K562 (cell line): ENCODE data around the gene OR2AT4. TPM values are rescaled to one million over a fixed set of nuclear protein-coding genes. Genes with fewer than 3 reads are reported as not detected.

Experiments used
- ATAC-seq: fragments of 200-7000 bp; cut with Tn5 transposase; 3 replicates; pipeline ENCODE4 v1.9.1; 2020; ENCODE audit warnings: moderate library complexity
- BruUV-seq: library from RNA; stranded (reverse); fragments of 400-500 nt; replicated peaks from 2 replicates; lab custom pipeline; 2021; lab: Mats Ljungman, UMichigan
- CTCF ChIA-PET: fragments of 300-600 bp; formaldehyde crosslinking; extraction: SDS; loops from one replicate; lab custom pipeline; 2021; ENCODE audit warnings: low intra/inter-chr PET ratio; lab: Yijun Ruan, JAX
- POLR2A ChIA-PET: fragments of 300-600, 350-650 bp; sonication (Branson Sonifier 250); formaldehyde crosslinking; extraction: SDS; loops from one replicate; lab custom pipeline; 2021; ENCODE audit warnings: antibody characterized with exemption, inconsistent platforms; lab: Yijun Ruan, JAX
- DNase-seq, 4 experiments: peaks; one replicate each; pipeline versions ENCODE4 v3.0.0 to v3.0.0-alpha.2; 2011 to 2018; ENCODE audit warnings: low spot score in 3 of 4, mixed read lengths in 3 of 4; ENCODE audit errors: extremely low read depth in 1 of 4
- FAIRE-seq: peaks from 2 replicates; lab custom pipeline; 2011; peaks lifted over from hg19 to GRCh38; lab: Jason Lieb, UNC
- H2AFZ ChIP-seq: 2 replicates; pipeline ENCODE4 v1.6.0; 2011; ENCODE audit warnings: low read depth, low read length, control low read depth, inconsistent platforms
- H3K27ac ChIP-seq: fragments of 200-600 bp; 3 replicates; pipeline ENCODE4 v1.8.0; 2011; ENCODE audit warnings: low read depth, mild to moderate bottlenecking, control low read depth, inconsistent platforms, low read length, moderate library complexity, mixed read lengths; ENCODE audit errors: extremely low read depth
- H3K27me3 ChIP-seq, 2 experiments: fragments of 300-600 bp in 1 of 2; 2 replicates in 1 of 2; 3 replicates in 1 of 2; pipeline versions ENCODE4 v1.6.0 to v1.8.0; 2011; ENCODE audit warnings: inconsistent platforms in 2 of 2, low read length in 2 of 2, mild to moderate bottlenecking in 1 of 2, mixed read lengths in 1 of 2, moderate library complexity in 1 of 2; ENCODE audit not compliant: control insufficient read depth in 2 of 2, insufficient read depth in 2 of 2
- H3K36me3 ChIP-seq: fragments of 300-600 bp; 3 replicates; pipeline ENCODE4 v1.8.0; 2011; ENCODE audit warnings: mild to moderate bottlenecking, low read length, inconsistent platforms; ENCODE audit not compliant: control insufficient read depth, insufficient read depth
- H3K4me1 ChIP-seq, 2 experiments: fragments of 200-600 bp in 1 of 2; replicated peaks in 1 of 2; 2 replicates in 1 of 2; 3 replicates in 1 of 2; pipeline versions ENCODE4 v1.5.1 to v1.8.0; 2011; ENCODE audit warnings: inconsistent platforms in 2 of 2, low read length in 2 of 2, mild to moderate bottlenecking in 1 of 2, mixed read lengths in 1 of 2, moderate library complexity in 1 of 2; ENCODE audit not compliant: control insufficient read depth in 2 of 2, insufficient read depth in 2 of 2
- H3K4me2 ChIP-seq: 2 replicates; pipeline ENCODE4 v1.6.1; 2011; ENCODE audit warnings: low read length, control low read depth, inconsistent platforms, mixed read lengths; ENCODE audit not compliant: insufficient read depth
- H3K4me3 ChIP-seq: fragments of 200-600 bp; sonication (generic), shearing (Covaris generic); 2 replicates; pipeline ENCODE4 v1.5.1; 2016; ENCODE audit warnings: control low read depth, inconsistent platforms
- H3K79me2 ChIP-seq: fragments of 200-600 bp; 3 replicates; pipeline ENCODE4 v1.8.0; 2011; ENCODE audit warnings: low read length, inconsistent platforms; ENCODE audit not compliant: control insufficient read depth, insufficient read depth
- H3K9ac ChIP-seq, 2 experiments: 2 replicates each; pipeline versions ENCODE4 v1.6.0 to v1.6.1; 2011; ENCODE audit warnings: low read depth in 2 of 2, low read length in 2 of 2, control low read depth in 1 of 2, inconsistent platforms in 1 of 2, mild to moderate bottlenecking in 1 of 2, mixed read lengths in 1 of 2; ENCODE audit not compliant: insufficient read depth in 1 of 2
- H3K9me1 ChIP-seq: one replicate; pipeline ENCODE4 v1.6.0; 2011; ENCODE audit warnings: inconsistent platforms, mild to moderate bottlenecking, low read length, moderate library complexity; ENCODE audit not compliant: control insufficient read depth, insufficient read depth
- H3K9me3 ChIP-seq: replicated peaks from 2 replicates; pipeline ENCODE4 v1.5.1; 2011; ENCODE audit warnings: low read depth, low read length, inconsistent platforms; ENCODE audit not compliant: control insufficient read depth, insufficient read depth
- H4K20me1 ChIP-seq: replicated peaks from 2 replicates; pipeline ENCODE4 v1.6.1; 2011; ENCODE audit warnings: low read length, inconsistent platforms, mixed read lengths; ENCODE audit not compliant: control insufficient read depth, insufficient read depth
- ATF1 ChIP-seq, 2 experiments: fragments of 450-650 bp in 1 of 2; IDR thresholded peaks; 2 replicates each; pipeline ENCODE4 v1.6.1; 2016; ENCODE audit warnings: missing compliant biosample characterization in 1 of 2, missing genetic modification characterization in 1 of 2
- ATF7 ChIP-seq: fragments of 450-650 bp; IDR thresholded peaks from 2 replicates; pipeline ENCODE4 v1.7.1; 2014; ENCODE audit warnings: mild to moderate bottlenecking, moderate library complexity
- C11orf30 ChIP-seq: fragments of 450-650 bp; IDR thresholded peaks from 2 replicates; pipeline ENCODE4 v1.6.1; 2016; ENCODE audit warnings: low read depth, mild to moderate bottlenecking
- CBFA2T3 ChIP-seq: fragments of 450-650 bp; IDR thresholded peaks from 2 replicates; pipeline ENCODE4 v1.6.1; 2017
- CXXC5 ChIP-seq: fragments of 250-450 bp; sonication (Bioruptor Pico); IDR thresholded peaks from 2 replicates; pipeline ENCODE4 v1.8.0; 2022; ENCODE audit warnings: inconsistent platforms, mild to moderate bottlenecking, moderate library complexity
- NFATC3 ChIP-seq: fragments of 450-650 bp; IDR thresholded peaks from 2 replicates; pipeline ENCODE4 v1.6.1; 2017; ENCODE audit warnings: mild to moderate bottlenecking
- PTRF ChIP-seq: fragments of 450-650 bp; IDR thresholded peaks from 2 replicates; pipeline ENCODE4 v1.6.1; 2016; ENCODE audit warnings: mild to moderate bottlenecking, missing genetic modification characterization, missing compliant biosample characterization
- SMAD1 ChIP-seq: fragments of 150-350 bp; IDR thresholded peaks from 2 replicates; pipeline ENCODE4 v1.6.1; 2014; ENCODE audit warnings: low read length, low read depth; ENCODE audit not compliant: partially characterized antibody
- TAL1 ChIP-seq: fragments of 450-650 bp; IDR thresholded peaks from 2 replicates; pipeline ENCODE4 v1.6.1; 2016; ENCODE audit warnings: mild to moderate bottlenecking
- TCFL5 ChIP-seq: fragments of 250-450 bp; sonication (Bioruptor Pico); conservative IDR thresholded peaks from 2 replicates; pipeline ENCODE4 v1.6.1; 2021; ENCODE audit warnings: mild to moderate bottlenecking, moderate library complexity, matching md5 sums
- TEAD1 ChIP-seq, 2 experiments: fragments of 450-650 bp in 1 of 2; sonication (generic) in 1 of 2; formaldehyde crosslinking; IDR thresholded peaks; 2 replicates each; pipeline versions ENCODE4 v1.4.0 to v1.8.0; 2020 to 2022; ENCODE audit warnings: mild to moderate bottlenecking in 2 of 2, missing genetic modification reagents in 1 of 2
- TFAM ChIP-seq: fragments of 250-450 bp; sonication (Bioruptor Pico); conservative IDR thresholded peaks from 2 replicates; pipeline ENCODE4 v1.5.0; 2021; ENCODE audit warnings: mild to moderate bottlenecking, moderate library complexity
- TFAP4 ChIP-seq: sonication (generic); formaldehyde crosslinking; IDR thresholded peaks from 2 replicates; pipeline ENCODE4 v1.8.0; 2022; ENCODE audit warnings: missing genetic modification reagents, mild to moderate bottlenecking, moderate library complexity, borderline replicate concordance
- WHSC1 ChIP-seq: IDR thresholded peaks from one replicate; pipeline ENCODE4 v1.6.1; 2012; ENCODE audit warnings: low read length, control low read depth, inconsistent platforms
- ZNF316 ChIP-seq: fragments of 450-650 bp; IDR thresholded peaks from 2 replicates; pipeline ENCODE4 v1.6.1; 2016
- ZNF324 ChIP-seq: fragments of 250-450 bp; sonication (Bioruptor Pico); IDR thresholded peaks from 2 replicates; pipeline ENCODE4 v1.4.0; 2020; ENCODE audit warnings: mild to moderate bottlenecking
- ZNF512 ChIP-seq: IDR thresholded peaks from 2 replicates; pipeline ENCODE4 v1.6.1; 2016; ENCODE audit warnings: missing genetic modification characterization, missing compliant biosample characterization
- WGBS: fragments of 100-300 bp; shearing (Covaris generic); methylation state at CpG from one replicate; pipeline ENCODE4 v1.1.6; 2016; ENCODE audit warnings: low coverage, mixed read lengths; ENCODE audit not compliant: insufficient coverage; ENCODE audit errors: missing lambda C conversion rate; 5-methylcytosine and 5-hydroxymethylcytosine counted together
- in situ Hi-C: fragments of 300-500 bp; cut with MboI; formaldehyde crosslinking; loops from 4 replicates; pipeline ENCODE4 v1.15.0; 2018; ENCODE audit warnings: inconsistent platforms, mixed read lengths
- intact Hi-C: fragments of 100-400 bp; cut with micrococcal nuclease; formaldehyde crosslinking; loops from 2 replicates; pipeline ENCODE4 v1.14.2; 2022
- polyA plus RNA-seq, 8 experiments: library from polyadenylated mRNA; depleted of rRNA in 4 of 8; stranded (reverse) in 5 of 8; unstranded in 3 of 8; fragments of >200 nt; fragmentation: Nextera tagmentation in 2 of 8; fragmentation: Illumina TruSeq in 1 of 8; extraction: Ambion mirVana in 2 of 8; extraction: Trizol in 1 of 8; gene quantifications; 2 replicates each; pipeline versions ENCODE4 v1.2.1 to v1.2.3, GENCODE V29; 2011 to 2014; ENCODE audit warnings: inconsistent platforms in 1 of 8, missing spikeins in 1 of 8
- total RNA-seq, 7 experiments: library from RNA; depleted of rRNA in 6 of 7; stranded (reverse); fragments of >200 nt in 6 of 7; fragmentation: Illumina TruSeq in 2 of 7; extraction: Trizol in 2 of 7; gene quantifications; 2 replicates each; pipeline versions ENCODE4 v1.2.1 to v1.2.3, GENCODE V29; 2011 to 2021; ENCODE audit warnings: low replicate concordance in 1 of 7
- TF ChIP-seq, protein P1 (sequence below): fragments of 250-450 bp; sonication (Bioruptor Pico); IDR thresholded peaks from 2 replicates; pipeline ENCODE4 v1.8.0; 2021; ENCODE audit warnings: moderate library complexity, mild to moderate bottlenecking, inconsistent platforms

The OR2AT4 gene
- total and polyA plus RNA-seq, 9 of the 15 experiments (the other 6 are each of a cell fraction or from before 2014, with no cell fraction given) = 0.86 to 3.1 (median 2.0) TPM

- TF ChIP-seq, protein P1, sequence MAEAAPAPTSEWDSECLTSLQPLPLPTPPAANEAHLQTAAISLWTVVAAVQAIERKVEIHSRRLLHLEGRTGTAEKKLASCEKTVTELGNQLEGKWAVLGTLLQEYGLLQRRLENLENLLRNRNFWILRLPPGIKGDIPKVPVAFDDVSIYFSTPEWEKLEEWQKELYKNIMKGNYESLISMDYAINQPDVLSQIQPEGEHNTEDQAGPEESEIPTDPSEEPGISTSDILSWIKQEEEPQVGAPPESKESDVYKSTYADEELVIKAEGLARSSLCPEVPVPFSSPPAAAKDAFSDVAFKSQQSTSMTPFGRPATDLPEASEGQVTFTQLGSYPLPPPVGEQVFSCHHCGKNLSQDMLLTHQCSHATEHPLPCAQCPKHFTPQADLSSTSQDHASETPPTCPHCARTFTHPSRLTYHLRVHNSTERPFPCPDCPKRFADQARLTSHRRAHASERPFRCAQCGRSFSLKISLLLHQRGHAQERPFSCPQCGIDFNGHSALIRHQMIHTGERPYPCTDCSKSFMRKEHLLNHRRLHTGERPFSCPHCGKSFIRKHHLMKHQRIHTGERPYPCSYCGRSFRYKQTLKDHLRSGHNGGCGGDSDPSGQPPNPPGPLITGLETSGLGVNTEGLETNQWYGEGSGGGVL (CRISPR knock-in tag) = no peak
- TF ChIP-seq CXXC5 (peak; percentile 55), CBFA2T3 (peak; percentile 29; the same call in 1 of the 2 replicates), TEAD1 (CRISPR knock-in tag; IDR thresholded peaks at IDR 0.05) (0 out of 4 replicates have a peak, but pooled peaks of 1 of the 2 experiments have one; percentile 55), ATF7 (peak; percentile 27; the same call in 1 of the 2 replicates), C11orf30 (peak; percentile 87), ZNF316 (peak; percentile 83)
These were observed 8.8 kb upstream of the OR2AT4 start (continued) for GRCh38 chr11:75105462-75105925.

DNA sequence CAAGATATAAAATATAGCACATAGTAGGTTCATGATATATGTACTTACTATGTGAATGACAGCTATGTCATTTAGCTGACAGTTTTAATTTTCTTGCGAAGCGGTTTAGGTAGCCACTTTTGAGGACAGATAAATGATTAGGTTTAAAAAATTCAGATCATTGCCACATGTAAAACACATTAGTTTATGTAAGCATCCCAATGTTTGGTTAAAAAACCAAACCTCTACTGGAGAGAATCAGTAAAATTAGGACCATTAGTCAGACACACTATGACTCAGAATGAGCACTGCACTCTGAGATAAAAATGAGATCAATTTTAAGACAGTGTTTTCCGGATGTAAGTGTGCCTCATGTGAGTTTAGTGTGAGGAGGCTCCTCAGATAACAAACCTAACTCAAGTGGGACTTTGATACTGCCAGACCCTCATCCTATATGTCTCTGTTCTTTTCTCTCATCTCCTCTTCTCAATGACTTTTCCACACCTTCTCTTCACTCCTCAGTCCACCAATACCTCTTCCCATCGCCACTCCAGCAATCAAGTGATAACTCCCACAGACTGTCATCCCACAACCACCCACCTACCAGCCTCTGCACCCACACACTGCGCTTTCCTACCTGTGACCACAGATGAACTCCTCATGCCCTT is 6.8 kb upstream of the OR2AT4 start:
- POLR2A ChIA-PET = interaction anchor here (0.7 to 0.8 kb wide), 2 partner anchors 21 to 33 kb away, joined by 3 to 4 read pairs; no protein-coding TSS in a partner anchor
- BruUV-seq = no TSS peak
- in situ Hi-C loops = no loop called here
- no peak for TF ChIP-seq ATF1 (CRISPR knock-in tag; IDR thresholded peaks at IDR 0.05)
- peak; percentile 38; the same call in 1 of the 2 replicates for TF ChIP-seq ATF1 (tag; IDR thresholded peaks at IDR 0.05)
- no peak for TF ChIP-seq SMAD1
- TF ChIP-seq TCFL5 = no peak
- peak; percentile 83 for TF ChIP-seq TAL1
- no peak for TF ChIP-seq ZNF512 (tag)
- TF ChIP-seq WHSC1 = no peak
- no peak for TF ChIP-seq PTRF (tag)
- TF ChIP-seq TFAM (CRISPR knock-in tag) = no peak
- no peak for TF ChIP-seq NFATC3
- TF ChIP-seq ZNF324 (CRISPR knock-in tag) = no peak
- TF ChIP-seq TFAP4 = no peak; the same call in 1 of the 2 replicates

More for the DNA sequence above, 6.8 kb upstream of the OR2AT4 start:
- peaks cover 8% of the 10 kb centered on the region; the same call in 1 of the 3 replicates for H3K36me3 ChIP-seq
- peak overlapping the region; percentile 89 for H3K27ac ChIP-seq
- FAIRE-seq (peak; percentile 78), ATAC-seq (peak; percentile 68), DNase-seq (peak; percentile 25 to 84 (median 36))
- intact Hi-C loops = loop anchor here (2.0 to 5.0 kb wide), 2 partner anchors 39 to 73 kb away; no protein-coding TSS in a partner anchor
- H3K9me3 ChIP-seq = no peaks in the 10 kb centered on the region; the same call in 1 of the 2 replicates
- H2AFZ ChIP-seq = 0 out of 2 replicates have a peak overlapping the region, but pooled peaks have one; percentile 46
- H3K79me2 ChIP-seq = peaks cover 59% of the 10 kb centered on the region
- no peaks in the 10 kb centered on the region for H4K20me1 ChIP-seq
- peaks cover 19 to 33% of the 10 kb centered on the region in 2 experiments; a peak in 4 of 5 replicates for H3K4me1 ChIP-seq
- peak overlapping the region; percentile 74 for H3K4me2 ChIP-seq
- H3K9ac ChIP-seq = peak overlapping the region; percentile 15 to 76; a peak in 3 of 4 replicates
- WGBS = 3% methylated on average over 5 of the region's 5 CpGs
- no peaks in the 10 kb centered on the region for H3K27me3 ChIP-seq
- no peaks in the 10 kb centered on the region for H3K9me1 ChIP-seq
- H3K4me3 ChIP-seq = peak overlapping the region; percentile 19
- CTCF ChIA-PET = no interaction called here
